ENCODE results near the gene ARHGAP9. TPM values are rescaled to one million over a fixed set of nuclear protein-coding genes. Genes with fewer than 3 reads are reported as not detected.

The ARHGAP9 gene
- total and polyA plus RNA-seq, 2 donors from 2014 or later = 3.8 to 18.1 TPM

DNA sequence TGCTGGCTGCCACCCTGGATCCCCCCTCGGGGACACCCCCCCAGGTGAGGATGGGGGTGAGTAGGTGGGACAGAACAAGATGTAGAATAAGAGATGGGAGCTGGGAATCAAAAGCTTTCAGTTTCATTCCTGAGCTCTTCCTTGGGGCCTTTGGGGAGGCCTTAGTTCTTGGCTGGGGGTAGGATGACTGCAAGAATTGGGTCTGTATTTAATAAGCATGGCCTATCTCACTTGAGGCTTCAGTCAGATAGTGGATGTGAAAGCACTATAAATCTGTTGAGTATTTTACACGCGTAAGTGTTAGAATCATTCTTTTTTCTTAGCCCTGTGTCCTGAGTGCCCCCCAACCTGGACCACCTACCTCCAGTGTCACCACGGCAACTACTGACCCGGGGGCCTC, 47.5 kb upstream of the ARHGAP9 start:
- peaks cover 7 to 57% (median 19%) of the 10 kb centered on the region in 3 donors for H3K36me3 ChIP-seq (ENCODE audit: control insufficient read depth in 2 of 3, insufficient read depth in 3 of 3, low read length in 3 of 3)
- H3K9ac ChIP-seq (ENCODE audit: low read length in 3 of 3) = no peak overlapping the region
- H3K4me1 ChIP-seq (ENCODE audit: control insufficient read depth in 2 of 3, insufficient read depth in 2 of 3, low read depth in 1 of 3, low read length in 3 of 3) = peaks cover under 1 to 17% (median 12%) of the 10 kb centered on the region in 3 donors
- no peak for FAIRE-seq
- DNase-seq = no peak
- TF ChIP-seq CTCF (IDR thresholded peaks at IDR 0.05; ENCODE audit: borderline replicate concordance, extremely low read depth, insufficient read depth) = no peak
- intact Hi-C loops (cut with DNase I) = no loop called here
- H3K9me3 ChIP-seq (ENCODE audit: control insufficient read depth in 2 of 3, insufficient read depth in 1 of 3, low read length in 3 of 3) = no peaks in the 10 kb centered on the region
- no peak overlapping the region for H3K27ac ChIP-seq (ENCODE audit: low read depth in 2 of 2, low read length in 2 of 2)
- no peaks in the 10 kb centered on the region for H3K27me3 ChIP-seq (ENCODE audit: control insufficient read depth, insufficient read depth, low read length)
- no peak overlapping the region for H3K4me3 ChIP-seq (ENCODE audit: low read length in 3 of 3)

GRCh38 chr12:57526477-57527126, 46.9 kb upstream of the ARHGAP9 start:
- Histone ChIP-seq H3K9me3 (ENCODE audit: control insufficient read depth in 2 of 3, insufficient read depth in 1 of 3, low read length in 3 of 3) (no peaks in the 10 kb centered on the region), H3K4me1 (ENCODE audit: control insufficient read depth in 2 of 3, insufficient read depth in 2 of 3, low read depth in 1 of 3, low read length in 3 of 3) (peaks cover 3 to 21% (median 17%) of the 10 kb centered on the region in 3 donors), H3K9ac (ENCODE audit: low read length in 3 of 3) (no peak overlapping the region), H3K4me3 (ENCODE audit: low read length in 3 of 3) (no peak overlapping the region), H3K27ac (ENCODE audit: low read depth in 2 of 2, low read length in 2 of 2) (no peak overlapping the region), H3K27me3 (ENCODE audit: control insufficient read depth, insufficient read depth, low read length) (no peaks in the 10 kb centered on the region), H3K36me3 (ENCODE audit: control insufficient read depth in 2 of 3, insufficient read depth in 3 of 3, low read length in 3 of 3) (peaks cover 2 to 51% (median 13%) of the 10 kb centered on the region in 3 donors)
- intact Hi-C loops (cut with DNase I) = no loop called here
- DNase-seq = no peak
- no peak for FAIRE-seq
- TF ChIP-seq CTCF (IDR thresholded peaks at IDR 0.05; ENCODE audit: borderline replicate concordance, extremely low read depth, insufficient read depth) = no peak

DNA sequence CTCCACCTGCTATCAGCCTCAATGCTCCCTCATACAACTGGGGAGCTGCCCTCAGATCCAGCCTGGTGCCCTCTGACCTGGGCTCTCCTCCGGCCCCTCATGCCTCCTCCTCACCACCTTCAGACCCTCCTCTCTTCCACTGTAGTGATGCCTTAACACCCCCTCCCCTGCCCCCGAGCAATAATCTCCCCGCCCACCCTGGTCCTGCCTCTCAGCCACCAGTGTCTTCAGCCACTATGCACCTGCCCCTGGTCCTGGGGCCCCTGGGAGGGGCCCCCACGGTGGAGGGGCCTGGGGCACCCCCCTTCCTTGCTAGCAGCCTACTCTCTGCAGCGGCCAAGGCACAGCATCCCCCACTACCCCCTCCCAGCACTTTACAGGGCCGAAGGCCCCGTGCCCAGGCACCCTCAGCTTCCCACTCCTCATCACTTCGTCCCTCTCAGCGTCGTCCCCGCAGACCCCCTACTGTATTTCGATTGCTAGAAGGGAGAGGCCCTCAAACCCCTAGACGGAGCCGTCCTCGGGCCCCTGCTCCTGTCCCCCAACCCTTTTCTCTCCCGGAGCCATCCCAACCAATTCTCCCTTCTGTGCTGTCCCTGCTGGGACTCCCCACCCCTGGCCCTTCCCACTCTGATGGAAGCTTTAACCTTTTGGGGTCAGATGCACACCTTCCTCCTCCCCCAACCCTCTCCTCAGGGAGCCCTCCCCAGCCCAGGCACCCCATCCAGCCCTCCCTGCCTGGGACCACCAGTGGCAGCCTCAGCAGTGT, 46.1 kb upstream of the ARHGAP9 start:
- Histone ChIP-seq H3K27ac (ENCODE audit: low read depth in 2 of 2, low read length in 2 of 2) (no peak overlapping the region), H3K9me3 (ENCODE audit: control insufficient read depth in 2 of 3, insufficient read depth in 1 of 3, low read length in 3 of 3) (no peaks in the 10 kb centered on the region), H3K4me3 (ENCODE audit: low read length in 3 of 3) (no peak overlapping the region), H3K36me3 (ENCODE audit: control insufficient read depth in 2 of 3, insufficient read depth in 3 of 3, low read length in 3 of 3) (peaks cover 0 to 43% (median 10%) of the 10 kb centered on the region in 3 donors), H3K9ac (ENCODE audit: low read length in 3 of 3) (no peak overlapping the region), H3K4me1 (ENCODE audit: control insufficient read depth in 2 of 3, insufficient read depth in 2 of 3, low read depth in 1 of 3, low read length in 3 of 3) (peaks cover 3 to 27% (median 25%) of the 10 kb centered on the region in 3 donors), H3K27me3 (ENCODE audit: control insufficient read depth, insufficient read depth, low read length) (no peaks in the 10 kb centered on the region)
- FAIRE-seq = no peak
- DNase-seq = no peak
- no peak for TF ChIP-seq CTCF (IDR thresholded peaks at IDR 0.05; ENCODE audit: borderline replicate concordance, extremely low read depth, insufficient read depth)
- intact Hi-C loops (cut with DNase I) = no loop called here
